ENCODE results near the gene SELENON.

SELENON gene

GRCh38 chr1:25774206-25774803 lies 25.7 kb upstream of the SELENON start:
- Mint-ChIP-seq H3K27ac (peak overlapping the region; percentile 88 to 92), H3K9me3 (no peaks in the 10 kb centered on the region), H3K36me3 (ENCODE audit: insufficient read depth) (peaks cover 3% of the 10 kb centered on the region), H3K27me3 (no peaks in the 10 kb centered on the region), H3K4me3 (peak overlapping the region; percentile 70 to 85), H3K4me1 (ENCODE audit: low read depth in 2 of 2) (peaks cover 28 to 32% of the 10 kb centered on the region in 2 donors)
- DNase-seq (peak in 1 of 3 experiments; percentile 6), ATAC-seq (replicated peaks) (no peak)

GRCh38 chr1:25774921-25775771 lies 24.8 kb upstream of the SELENON start:
- no peaks in the 10 kb centered on the region for H3K27me3 Mint-ChIP-seq

GRCh38 chr1:25779388-25779787 lies 20.6 kb upstream of the SELENON start:
- Mint-ChIP-seq H3K4me1 (ENCODE audit: low read depth in 2 of 2) (peaks cover 14% of the 10 kb centered on the region in 2 donors), H3K27ac (no peak overlapping the region), H3K4me3 (no peak overlapping the region)

More at GRCh38 chr1:25774921-25775771, 24.8 kb upstream of the SELENON start:
- ATAC-seq (replicated peaks), result peak; percentile 91
- Mint-ChIP-seq H3K9me3 (no peaks in the 10 kb centered on the region), H3K36me3 (ENCODE audit: insufficient read depth) (peaks cover 3% of the 10 kb centered on the region), H3K27ac (peak overlapping the region; percentile 88 to 92), H3K4me3 (peak overlapping the region; percentile 70 to 85), H3K4me1 (ENCODE audit: low read depth in 2 of 2) (peaks cover 28 to 32% of the 10 kb centered on the region in 2 donors)
- peak; percentile 68 to 73 (median 71) for DNase-seq

GRCh38 chr1:25779894-25780293 lies 20.1 kb upstream of the SELENON start:
- H3K9me3 Mint-ChIP-seq, result no peaks in the 10 kb centered on the region
- H3K27ac Mint-ChIP-seq, result no peak overlapping the region
- no peaks in the 10 kb centered on the region for H3K36me3 Mint-ChIP-seq (ENCODE audit: insufficient read depth)
- no peak for ATAC-seq (replicated peaks)
- peaks cover 9% of the 10 kb centered on the region in 2 donors for H3K4me1 Mint-ChIP-seq (ENCODE audit: low read depth in 2 of 2)
- no peaks in the 10 kb centered on the region for H3K27me3 Mint-ChIP-seq
- H3K4me3 Mint-ChIP-seq, result no peak overlapping the region
- no peak for DNase-seq

More at GRCh38 chr1:25779388-25779787, 20.6 kb upstream of the SELENON start:
- Mint-ChIP-seq H3K9me3 (no peaks in the 10 kb centered on the region), H3K36me3 (ENCODE audit: insufficient read depth) (no peaks in the 10 kb centered on the region), H3K27me3 (no peaks in the 10 kb centered on the region)
- no peak for ATAC-seq (replicated peaks)
- no peak for DNase-seq

- Mint-ChIP-seq H3K4me1 (ENCODE audit: low read depth in 2 of 2) (peaks cover 3% of the 10 kb centered on the region in 2 donors), H3K27me3 (no peaks in the 10 kb centered on the region), H3K4me3 (no peak overlapping the region), H3K9me3 (no peaks in the 10 kb centered on the region), H3K27ac (no peak overlapping the region), H3K36me3 (ENCODE audit: insufficient read depth) (peaks cover under 1% of the 10 kb centered on the region)
- no peak for ATAC-seq (replicated peaks)
- no peak for DNase-seq
Observed at GRCh38 chr1:25780318-25781129, 19.5 kb upstream of the SELENON start.

GRCh38 chr1:25781130-25781433 lies 18.9 kb upstream of the SELENON start:
- H3K9me3 Mint-ChIP-seq, result no peaks in the 10 kb centered on the region
- H3K27ac Mint-ChIP-seq, result no peak overlapping the region
- H3K36me3 Mint-ChIP-seq (ENCODE audit: insufficient read depth), result peaks cover 2% of the 10 kb centered on the region
- H3K4me1 Mint-ChIP-seq (ENCODE audit: low read depth in 2 of 2), result no peaks in the 10 kb centered on the region
- DNase-seq (no peak), ATAC-seq (replicated peaks) (no peak)
- no peaks in the 10 kb centered on the region for H3K27me3 Mint-ChIP-seq
- H3K4me3 Mint-ChIP-seq, result no peak overlapping the region

- ATAC-seq (replicated peaks), result no peak
- Mint-ChIP-seq H3K4me3 (no peak overlapping the region), H3K9me3 (no peaks in the 10 kb centered on the region), H3K27ac (peak overlapping the region in 1 of 2 donors; percentile 17), H3K36me3 (ENCODE audit: insufficient read depth) (peaks cover 7% of the 10 kb centered on the region), H3K27me3 (no peaks in the 10 kb centered on the region), H3K4me1 (ENCODE audit: low read depth in 2 of 2) (no peaks in the 10 kb centered on the region)
- no peak for DNase-seq
Observed at GRCh38 chr1:25782608-25783201, 17.3 kb upstream of the SELENON start.

GRCh38 chr1:25784575-25785051 lies 15.4 kb upstream of the SELENON start:
- no peak overlapping the region for H3K27ac Mint-ChIP-seq
- no peaks in the 10 kb centered on the region for H3K9me3 Mint-ChIP-seq
- H3K4me3 Mint-ChIP-seq, result no peak overlapping the region
- no peaks in the 10 kb centered on the region for H3K27me3 Mint-ChIP-seq
- peaks cover 7% of the 10 kb centered on the region for H3K36me3 Mint-ChIP-seq (ENCODE audit: insufficient read depth)
- H3K4me1 Mint-ChIP-seq (ENCODE audit: low read depth in 2 of 2), result no peaks in the 10 kb centered on the region
- DNase-seq (no peak), ATAC-seq (replicated peaks) (no peak)

GRCh38 chr1:25785333-25786067 lies 14.5 kb upstream of the SELENON start:
- Mint-ChIP-seq H3K4me3 (no peak overlapping the region), H3K36me3 (ENCODE audit: insufficient read depth) (peaks cover 10% of the 10 kb centered on the region), H3K27ac (peak overlapping the region in 1 of 2 donors; percentile 8), H3K9me3 (no peaks in the 10 kb centered on the region), H3K4me1 (ENCODE audit: low read depth in 2 of 2) (no peaks in the 10 kb centered on the region), H3K27me3 (no peaks in the 10 kb centered on the region)
- DNase-seq (no peak), ATAC-seq (replicated peaks) (no peak)

- no peaks in the 10 kb centered on the region for H3K9me3 Mint-ChIP-seq
- no peaks in the 10 kb centered on the region for H3K4me1 Mint-ChIP-seq (ENCODE audit: low read depth in 2 of 2)
- no peak overlapping the region for H3K4me3 Mint-ChIP-seq
- no peak for ATAC-seq (replicated peaks)
- DNase-seq, result no peak
- peaks cover 10% of the 10 kb centered on the region for H3K36me3 Mint-ChIP-seq (ENCODE audit: insufficient read depth)
- no peak overlapping the region for H3K27ac Mint-ChIP-seq
- H3K27me3 Mint-ChIP-seq, result no peaks in the 10 kb centered on the region
Observed at GRCh38 chr1:25786887-25787759, 12.9 kb upstream of the SELENON start.

GRCh38 chr1:25787760-25788166 lies 12.2 kb upstream of the SELENON start:
- no peaks in the 10 kb centered on the region for H3K27me3 Mint-ChIP-seq
- DNase-seq (no peak), ATAC-seq (replicated peaks) (no peak)
- H3K27ac Mint-ChIP-seq, result no peak overlapping the region
- H3K4me1 Mint-ChIP-seq (ENCODE audit: low read depth in 2 of 2), result no peaks in the 10 kb centered on the region
- peaks cover 10% of the 10 kb centered on the region for H3K36me3 Mint-ChIP-seq (ENCODE audit: insufficient read depth)
- H3K9me3 Mint-ChIP-seq, result no peaks in the 10 kb centered on the region
- no peak overlapping the region for H3K4me3 Mint-ChIP-seq

- DNase-seq (no peak), ATAC-seq (replicated peaks) (no peak)
- H3K4me3 Mint-ChIP-seq, result no peak overlapping the region
- no peaks in the 10 kb centered on the region for H3K4me1 Mint-ChIP-seq (ENCODE audit: low read depth in 2 of 2)
- H3K27ac Mint-ChIP-seq, result no peak overlapping the region
- H3K36me3 Mint-ChIP-seq (ENCODE audit: insufficient read depth), result peaks cover 17% of the 10 kb centered on the region
- no peaks in the 10 kb centered on the region for H3K9me3 Mint-ChIP-seq
- no peaks in the 10 kb centered on the region for H3K27me3 Mint-ChIP-seq
Observed at GRCh38 chr1:25790472-25790871, 9.5 kb upstream of the SELENON start.
